HG03521 (cell line): Measurements from ENCODE around the gene DTNBP1.
A peak's percentile ranks its signal among the peaks of the same experiment; 100 is the strongest.

Source experiments
- ATAC-seq: cut with Tn5 transposase; IDR thresholded peaks from one replicate; pipeline ENCODE4 v1.9.1; 2021; ENCODE audit warnings: mild to moderate bottlenecking, moderate library complexity; ENCODE audit not compliant: unreplicated experiment

The DTNBP1 gene

GRCh38 chr6:15662326-15663129, at the start of gene DTNBP1:
Gene DTNBP1 (minus strand): TSS chr6:15663028. CDS start chr6:15662869, 159 bp downstream.
- peak; percentile 65 for ATAC-seq

- no peak for ATAC-seq
Measured at GRCh38 chr6:15709651-15710269, 46.9 kb upstream of the DTNBP1 start.

- no peak for ATAC-seq
Measured at GRCh38 chr6:15708231-15708630, 45.4 kb upstream of the DTNBP1 start.

- no peak for ATAC-seq
Measured at GRCh38 chr6:15705981-15706380, 43.2 kb upstream of the DTNBP1 start.

- ATAC-seq, result no peak
Measured at GRCh38 chr6:15698471-15698870, 35.6 kb upstream of the DTNBP1 start.

- ATAC-seq, result no peak
Measured at GRCh38 chr6:15697895-15698294, 35.1 kb upstream of the DTNBP1 start.

GRCh38 chr6:15691250-15691869, 28.5 kb upstream of the DTNBP1 start:
- ATAC-seq, result peak; percentile 94

GRCh38 chr6:15690510-15690909, 27.7 kb upstream of the DTNBP1 start:
- ATAC-seq, result no peak

- no peak for ATAC-seq
Measured at GRCh38 chr6:15689586-15690482, 27.0 kb upstream of the DTNBP1 start.

- ATAC-seq, result no peak
Measured at GRCh38 chr6:15685619-15686018, 22.8 kb upstream of the DTNBP1 start.

GRCh38 chr6:15682965-15683822, 20.4 kb upstream of the DTNBP1 start:
- no peak for ATAC-seq

- ATAC-seq, result no peak
Measured at GRCh38 chr6:15681946-15682345, 19.1 kb upstream of the DTNBP1 start.

- no peak for ATAC-seq
Measured at GRCh38 chr6:15678514-15678913, 15.7 kb upstream of the DTNBP1 start.

- ATAC-seq, result no peak
Measured at GRCh38 chr6:15677822-15678221, 15.0 kb upstream of the DTNBP1 start.

GRCh38 chr6:15675536-15676220, 12.8 kb upstream of the DTNBP1 start:
- ATAC-seq, result no peak

- ATAC-seq, result no peak
Measured at GRCh38 chr6:15674690-15675386, 12.0 kb upstream of the DTNBP1 start.

GRCh38 chr6:15673666-15674065, 10.8 kb upstream of the DTNBP1 start:
- no peak for ATAC-seq

- ATAC-seq, result no peak
Measured at GRCh38 chr6:15672818-15673217, 10.0 kb upstream of the DTNBP1 start.

GRCh38 chr6:15672291-15672690, 9.5 kb upstream of the DTNBP1 start:
- no peak for ATAC-seq
